Stimulated activated CD8-positive, alpha-beta memory T cell treated with anti-CD3 and anti-CD28 coated beads, Interleukin-7, amount 100 ng/mL, for 24 hours (primary cell): ENCODE measurements around the gene SLC25A48.
"Not testable (repeated sequence)": the region's sequence is repeated elsewhere in the genome, so short reads cannot be mapped to it uniquely, and the experiment has no call there.

Source experiments
- DNase-seq: peaks from one replicate; pipeline ENCODE4 v3.0.0-alpha.2; 2020; ENCODE audit warnings: low read depth

The SLC25A48 gene

GRCh38 chr5:135829681-135830383 lies 4.6 kb upstream of the SLC25A48 start:
- DNase-seq: no peak

DNA sequence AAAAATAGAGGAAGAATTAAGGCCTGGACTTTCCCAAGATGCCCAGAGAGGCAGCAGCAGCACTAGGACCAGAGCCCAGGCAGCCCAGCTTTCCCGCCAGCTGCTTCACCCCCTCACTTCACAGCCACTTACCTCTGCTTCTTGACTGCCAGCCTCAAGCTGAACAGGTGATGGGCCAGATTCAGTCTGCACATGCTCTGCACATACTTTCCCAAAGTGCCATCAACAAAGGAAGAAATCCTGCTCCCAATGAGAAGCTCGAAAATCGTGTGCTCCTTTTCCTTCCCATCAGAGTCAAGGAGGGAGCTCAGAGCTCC lies 4.1 kb upstream of the SLC25A48 start:
- DNase-seq: no peak

DNA sequence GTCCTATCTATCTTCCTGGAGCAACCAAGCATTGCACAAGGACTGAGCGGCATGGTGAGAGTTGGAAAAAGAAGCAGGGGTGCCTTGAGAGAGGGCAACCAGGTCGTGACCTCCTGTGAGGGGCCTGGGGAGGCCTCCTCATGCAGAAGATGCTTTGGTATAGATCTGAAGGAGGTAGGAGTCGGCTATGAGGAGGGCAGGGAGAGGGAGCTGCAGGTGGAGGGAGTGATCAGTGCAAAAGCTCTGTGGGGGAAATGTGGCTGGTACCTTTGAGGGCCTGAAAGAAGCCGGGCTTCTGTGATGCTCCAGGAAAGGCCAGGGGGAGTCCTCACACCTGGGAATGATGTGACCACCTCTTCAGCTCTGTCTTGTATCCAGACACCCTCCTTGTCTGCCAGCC lies 3.6 kb upstream of the SLC25A48 start:
- DNase-seq: no peak

DNA sequence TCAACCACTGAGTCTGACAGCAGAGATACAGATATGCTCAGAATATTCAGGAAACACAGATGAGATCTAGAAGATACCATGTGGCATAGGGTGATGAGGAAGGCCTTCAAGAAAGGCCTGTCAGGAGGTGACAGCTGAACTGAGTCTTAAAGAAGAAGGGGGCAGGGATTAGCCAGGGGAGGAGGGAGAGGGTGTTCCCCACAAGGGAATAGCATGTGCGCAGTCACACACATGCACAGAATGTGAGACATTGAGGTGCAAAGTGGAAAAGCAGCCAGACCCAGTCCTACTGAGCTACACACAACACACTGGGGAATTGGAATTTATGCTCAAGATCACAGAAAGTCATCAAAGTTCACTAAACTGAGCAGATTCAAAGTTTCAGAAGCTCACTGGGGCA lies 3.0 kb upstream of the SLC25A48 start:
- DNase-seq: no peak

- no peak for DNase-seq
Observed at GRCh38 chr5:135831851-135832555, 2.5 kb upstream of the SLC25A48 start.

DNA sequence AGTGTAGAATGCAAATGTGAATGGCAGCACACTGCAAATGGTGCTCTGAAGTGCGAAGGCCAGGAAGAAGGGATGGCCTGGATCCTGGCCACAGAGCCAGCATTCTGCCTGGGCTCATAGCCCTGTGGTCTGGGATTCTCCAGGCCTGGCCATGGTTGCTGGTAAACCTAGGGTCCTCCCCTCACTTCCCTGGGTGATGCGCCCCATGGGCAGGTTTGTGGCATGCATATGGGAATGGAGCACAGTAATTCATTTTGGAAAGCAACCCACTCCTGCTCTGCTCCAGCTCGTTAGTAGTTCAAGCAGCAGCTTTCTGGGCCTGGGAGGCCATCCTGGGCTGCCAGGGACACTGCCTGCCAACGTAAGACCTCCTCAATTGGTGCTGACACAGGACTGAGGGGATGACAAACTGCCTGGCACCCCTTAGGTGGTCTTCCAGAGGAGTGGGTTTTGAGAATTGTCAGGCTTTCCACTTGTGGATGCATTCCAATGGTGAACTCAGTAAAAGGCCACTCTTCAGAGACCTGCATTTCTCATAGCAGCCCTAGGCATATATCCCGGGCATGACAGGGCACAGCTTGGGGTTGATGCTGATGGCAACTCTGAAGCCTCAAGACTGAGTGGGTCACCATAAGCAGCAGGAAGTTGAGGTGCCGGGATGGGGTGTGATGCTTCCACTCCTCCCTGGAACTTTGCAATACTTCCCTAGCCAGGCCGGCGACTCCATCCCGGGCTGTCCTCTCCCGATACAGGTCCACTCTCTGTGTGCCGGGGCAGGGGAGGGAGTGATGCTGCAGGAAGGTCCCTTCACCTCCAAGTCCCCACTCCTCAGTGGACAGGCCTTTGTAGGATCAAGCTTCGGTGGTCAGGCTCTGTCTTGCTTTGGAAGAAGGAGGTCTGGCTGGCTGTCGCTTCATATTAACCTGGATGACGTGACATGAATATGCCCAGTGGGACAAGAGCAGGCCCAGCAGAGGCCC lies 1.2 kb upstream of the SLC25A48 start:
- no peak for DNase-seq

- DNase-seq: no peak
Observed at GRCh38 chr5:135833961-135834638, 363 bp upstream of the SLC25A48 start.

GRCh38 chr5:135835766-135836165 lies 1.3 kb downstream of the SLC25A48 start:
- no peak for DNase-seq

GRCh38 chr5:135838395-135838794 lies 3.9 kb downstream of the SLC25A48 start:
- not testable (repeated sequence) for DNase-seq

- no peak for DNase-seq
Observed at GRCh38 chr5:135839566-135839965, 5.1 kb downstream of the SLC25A48 start.

- no peak for DNase-seq
Observed at GRCh38 chr5:135840959-135841358, 6.5 kb downstream of the SLC25A48 start.

DNA sequence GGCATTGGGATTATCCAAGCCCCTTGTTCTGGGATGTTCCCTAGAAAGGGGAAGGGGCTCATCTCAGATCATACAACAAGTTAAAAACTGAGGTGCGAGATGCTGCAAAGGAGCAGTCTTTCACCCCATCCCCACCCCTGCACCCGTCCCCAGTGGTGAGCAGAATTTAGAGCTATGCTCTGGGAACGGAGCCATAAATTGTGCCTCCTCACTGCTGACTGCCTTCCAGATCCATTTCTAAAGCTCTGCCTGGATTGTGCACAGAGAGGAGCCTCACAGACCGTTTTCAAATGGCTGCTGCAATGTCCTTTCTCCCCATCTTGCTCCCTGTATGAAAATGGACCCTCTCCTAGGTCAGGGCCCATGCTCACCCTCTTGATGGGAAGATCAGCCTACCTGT lies 8.3 kb downstream of the SLC25A48 start:
- DNase-seq: no peak

DNA sequence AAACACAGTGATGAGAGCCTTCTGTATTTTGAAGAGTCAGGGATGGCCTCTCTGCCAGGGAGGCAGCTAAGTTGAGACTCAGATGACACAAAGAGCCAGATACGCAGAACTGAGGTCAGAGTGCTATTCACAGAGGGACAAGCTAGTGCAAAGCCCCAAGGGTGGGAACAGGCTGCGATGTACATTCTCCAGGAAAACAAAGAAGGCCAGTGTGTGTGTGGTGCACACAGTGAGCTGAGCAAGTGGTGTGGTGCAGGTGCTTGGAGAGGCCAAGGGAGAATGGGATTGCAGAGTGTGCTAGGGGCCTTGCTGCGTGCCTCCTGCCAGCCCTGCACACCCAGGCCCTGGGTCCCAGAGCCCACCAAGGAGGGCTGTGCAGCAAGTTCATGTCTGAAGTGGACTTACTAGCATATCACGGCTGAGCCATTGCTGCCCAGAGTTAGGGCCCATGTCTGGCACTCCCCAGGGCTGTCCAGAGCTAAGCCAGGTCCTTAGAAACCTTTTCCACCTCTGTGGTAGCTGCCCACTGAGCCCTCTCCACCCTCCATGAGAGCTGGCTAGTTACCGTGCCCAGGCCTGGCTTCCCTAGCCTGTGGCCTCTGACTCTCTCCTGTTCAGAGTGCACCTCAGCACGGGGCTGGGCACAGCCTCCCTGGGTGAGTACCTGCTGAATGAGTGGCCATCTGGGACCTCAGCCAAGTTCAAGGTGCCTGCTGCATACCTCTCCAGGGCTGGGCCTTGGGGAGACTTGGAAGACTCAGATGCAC lies 9.3 kb downstream of the SLC25A48 start:
- no peak for DNase-seq

DNA sequence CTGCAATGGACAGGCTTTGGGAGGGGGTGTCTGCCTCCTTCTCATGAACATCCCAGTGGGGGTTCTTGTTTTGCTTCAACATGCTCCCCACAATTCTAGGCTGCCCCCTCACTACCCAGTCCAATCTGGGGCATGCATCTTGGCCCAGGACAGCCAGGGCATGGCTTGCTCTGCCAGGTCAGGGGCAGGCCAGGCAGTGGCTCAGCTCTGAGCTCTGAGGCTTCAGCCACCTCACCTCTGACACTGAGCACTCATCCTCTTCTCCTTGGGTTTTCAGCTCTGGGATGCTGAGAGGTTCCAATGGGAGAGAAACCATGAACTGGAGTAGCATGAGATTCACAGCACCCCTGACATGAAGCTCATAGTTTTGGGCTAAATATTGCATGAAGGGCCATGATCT lies 11.8 kb downstream of the SLC25A48 start:
- no peak for DNase-seq

DNA sequence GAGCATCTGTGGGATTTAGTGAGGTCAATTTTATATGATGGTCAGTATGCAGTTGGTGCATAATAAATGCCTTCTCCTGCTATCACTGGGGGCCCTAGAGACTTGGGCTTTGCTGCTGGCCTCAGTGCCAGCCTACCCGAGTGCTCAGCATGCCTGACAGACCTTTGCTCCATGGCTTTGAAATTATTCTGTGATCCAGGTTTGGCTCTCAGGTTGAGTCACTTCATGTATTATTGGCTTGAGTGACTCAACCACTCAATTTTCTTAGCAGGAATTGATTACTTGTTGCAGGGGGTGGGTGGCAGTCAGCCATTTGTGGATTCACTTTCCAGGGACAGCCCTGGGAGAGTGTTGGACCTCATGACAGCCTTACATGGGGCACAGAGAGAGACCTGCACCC lies 13.5 kb downstream of the SLC25A48 start:
- no peak for DNase-seq

DNA sequence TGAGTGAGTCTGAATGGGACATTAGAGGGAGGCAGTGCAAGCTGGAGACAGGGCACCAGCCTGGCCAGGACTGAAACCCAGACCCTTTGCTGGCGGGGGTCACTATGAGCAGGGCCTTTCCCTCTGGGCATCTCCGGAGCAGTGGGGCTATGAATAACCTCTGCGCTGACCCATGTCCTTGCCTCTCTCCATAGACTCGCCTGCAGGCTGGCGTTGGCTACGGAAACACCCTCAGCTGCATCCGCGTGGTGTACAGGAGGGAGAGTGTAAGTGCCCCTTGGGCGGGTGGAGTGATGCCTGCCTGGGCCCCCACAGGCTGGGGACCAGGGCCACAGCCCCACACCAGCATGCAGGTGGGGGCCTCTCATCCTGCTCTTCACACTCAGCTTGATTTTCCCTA lies 15.8 kb downstream of the SLC25A48 start:
- no peak for DNase-seq

DNA sequence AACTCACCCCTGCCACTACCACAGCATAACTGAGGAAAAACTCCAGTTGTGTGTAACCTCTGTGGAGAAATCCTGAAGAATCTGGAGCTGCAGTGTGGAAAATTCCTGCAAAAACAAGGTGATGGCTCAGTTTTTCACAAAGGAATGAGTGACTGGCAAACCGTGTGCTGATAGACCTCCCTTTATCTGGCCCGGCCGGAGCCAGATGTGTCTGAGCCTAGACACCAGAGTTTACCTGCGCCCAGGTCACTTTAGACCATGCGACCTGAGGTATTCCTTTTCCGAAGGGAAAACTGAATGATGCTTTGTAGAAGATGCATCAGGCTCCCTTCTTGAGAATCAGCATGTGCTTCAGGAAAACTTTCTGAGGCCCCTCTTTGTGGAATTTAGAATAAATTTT lies 16.2 kb downstream of the SLC25A48 start:
- no peak for DNase-seq

DNA sequence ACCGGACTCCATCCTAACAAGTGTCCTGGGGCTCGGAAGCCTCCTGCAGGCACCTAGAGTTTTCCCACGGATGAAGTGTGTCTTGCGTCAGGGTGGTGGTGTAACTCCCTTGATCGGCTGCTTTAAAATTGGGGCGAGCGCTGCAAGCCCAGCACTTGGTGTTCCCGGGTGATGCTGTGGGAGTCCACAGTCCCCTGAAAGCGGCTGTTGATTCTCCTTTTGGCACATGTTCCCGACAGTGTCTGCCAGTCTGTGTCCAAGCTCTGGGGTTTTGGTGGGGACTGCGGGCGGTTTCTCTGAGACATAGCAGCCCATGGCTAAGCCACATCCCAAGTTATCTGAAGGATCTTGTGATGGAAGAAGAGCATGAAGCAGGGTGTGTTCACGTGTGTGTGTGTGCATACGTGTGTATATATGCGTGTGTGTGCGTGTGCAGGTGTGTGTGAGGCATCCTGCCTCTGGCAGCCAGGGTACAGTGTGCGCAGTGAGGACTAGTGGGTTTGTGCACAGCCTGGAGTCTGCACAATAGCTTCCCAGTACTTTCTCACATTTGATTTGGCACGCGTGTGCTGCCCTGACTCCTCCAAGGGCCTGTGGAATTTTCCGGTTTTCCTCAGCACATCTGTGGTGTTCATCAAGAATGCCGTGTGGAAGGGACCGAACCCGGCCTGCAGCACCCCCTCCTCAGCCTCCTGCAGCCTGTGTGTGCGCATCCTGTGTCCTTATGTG lies 16.9 kb downstream of the SLC25A48 start:
- no peak for DNase-seq

DNA sequence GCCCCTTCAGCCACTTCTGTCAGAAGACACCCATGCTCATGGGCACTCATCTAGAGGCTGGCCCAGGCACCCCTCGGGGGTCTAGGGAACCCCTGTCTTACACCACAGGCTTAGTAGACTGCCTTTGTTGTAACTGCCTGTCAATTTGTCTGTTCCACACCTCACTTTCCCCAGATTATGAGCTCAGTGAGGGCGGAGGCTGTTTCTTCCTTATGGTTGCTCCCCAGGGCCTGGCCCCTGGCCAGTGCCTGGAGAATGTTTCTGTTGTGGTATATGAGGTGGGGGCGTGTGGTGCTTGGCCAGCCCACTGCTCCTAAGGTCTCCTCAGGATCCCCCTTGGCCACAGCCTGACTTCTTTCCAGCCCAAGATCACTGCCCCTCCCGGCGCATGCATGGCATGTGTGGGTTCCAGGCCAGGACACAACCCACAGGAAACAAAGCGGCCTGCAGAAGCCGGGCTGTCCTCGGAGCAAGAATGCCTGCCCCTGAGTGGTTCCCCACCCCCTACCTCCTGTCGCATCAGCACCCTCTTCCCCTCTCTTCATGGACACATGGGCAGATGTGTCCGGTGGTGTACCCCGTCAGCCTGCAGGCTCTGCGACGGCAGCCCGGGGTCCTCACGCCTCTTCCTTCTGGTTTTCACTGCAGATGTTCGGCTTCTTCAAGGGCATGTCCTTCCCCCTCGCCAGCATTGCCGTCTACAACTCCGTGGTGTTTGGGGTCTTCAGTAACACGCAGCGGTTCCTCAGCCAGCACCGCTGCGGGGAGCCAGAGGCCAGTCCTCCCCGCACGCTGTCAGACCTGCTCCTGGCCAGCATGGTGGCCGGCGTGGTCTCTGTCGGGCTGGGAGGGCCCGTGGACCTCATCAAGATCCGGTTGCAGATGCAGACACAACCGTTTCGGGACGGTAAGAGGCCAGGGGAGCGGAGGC lies 17.7 kb downstream of the SLC25A48 start:
- DNase-seq: no peak
